ENCODE measurements around the gene CAMK2B. TPM values are rescaled to one million over a fixed set of nuclear protein-coding genes. Genes with fewer than 3 reads are reported as not detected.

Gene CAMK2B
- total and polyA plus RNA-seq, 2 of the 13 experiments (the other 11 are each of a cell fraction or from before 2014, with no cell fraction given), result 0.27 to 0.48 TPM

GRCh38 chr7:44200699-44201461 lies 124.5 kb downstream of the CAMK2B start, which contains the start of gene YKT6 (continued):
- TF ChIP-seq, protein P1, sequence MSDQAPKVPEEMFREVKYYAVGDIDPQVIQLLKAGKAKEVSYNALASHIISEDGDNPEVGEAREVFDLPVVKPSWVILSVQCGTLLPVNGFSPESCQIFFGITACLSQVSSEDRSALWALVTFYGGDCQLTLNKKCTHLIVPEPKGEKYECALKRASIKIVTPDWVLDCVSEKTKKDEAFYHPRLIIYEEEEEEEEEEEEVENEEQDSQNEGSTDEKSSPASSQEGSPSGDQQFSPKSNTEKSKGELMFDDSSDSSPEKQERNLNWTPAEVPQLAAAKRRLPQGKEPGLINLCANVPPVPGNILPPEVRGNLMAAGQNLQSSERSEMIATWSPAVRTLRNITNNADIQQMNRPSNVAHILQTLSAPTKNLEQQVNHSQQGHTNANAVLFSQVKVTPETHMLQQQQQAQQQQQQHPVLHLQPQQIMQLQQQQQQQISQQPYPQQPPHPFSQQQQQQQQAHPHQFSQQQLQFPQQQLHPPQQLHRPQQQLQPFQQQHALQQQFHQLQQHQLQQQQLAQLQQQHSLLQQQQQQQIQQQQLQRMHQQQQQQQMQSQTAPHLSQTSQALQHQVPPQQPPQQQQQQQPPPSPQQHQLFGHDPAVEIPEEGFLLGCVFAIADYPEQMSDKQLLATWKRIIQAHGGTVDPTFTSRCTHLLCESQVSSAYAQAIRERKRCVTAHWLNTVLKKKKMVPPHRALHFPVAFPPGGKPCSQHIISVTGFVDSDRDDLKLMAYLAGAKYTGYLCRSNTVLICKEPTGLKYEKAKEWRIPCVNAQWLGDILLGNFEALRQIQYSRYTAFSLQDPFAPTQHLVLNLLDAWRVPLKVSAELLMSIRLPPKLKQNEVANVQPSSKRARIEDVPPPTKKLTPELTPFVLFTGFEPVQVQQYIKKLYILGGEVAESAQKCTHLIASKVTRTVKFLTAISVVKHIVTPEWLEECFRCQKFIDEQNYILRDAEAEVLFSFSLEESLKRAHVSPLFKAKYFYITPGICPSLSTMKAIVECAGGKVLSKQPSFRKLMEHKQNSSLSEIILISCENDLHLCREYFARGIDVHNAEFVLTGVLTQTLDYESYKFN (CRISPR knock-in tag; conservative IDR thresholded peaks at IDR 0.05), result peak; percentile 56
- TF ChIP-seq ZNF17 (CRISPR knock-in tag; IDR thresholded peaks at IDR 0.05) (no peak), MTA3 (CRISPR knock-in tag; IDR thresholded peaks at IDR 0.05) (no peak), SETDB1 (CRISPR knock-in tag; IDR thresholded peaks at IDR 0.05; ENCODE audit: borderline replicate concordance) (no peak), STAG1 (CRISPR knock-in tag; IDR thresholded peaks at IDR 0.05) (peak; percentile 20; the same call in 1 of the 2 replicates), PAWR (CRISPR knock-in tag; IDR thresholded peaks at IDR 0.05; ENCODE audit: borderline replicate concordance) (no peak), IRX3 (CRISPR knock-in tag; IDR thresholded peaks at IDR 0.05; ENCODE audit: borderline replicate concordance, low read depth) (no peak), CENPT (CRISPR knock-in tag; IDR thresholded peaks at IDR 0.05; ENCODE audit: low read depth) (no peak), RORA (CRISPR knock-in tag; IDR thresholded peaks at IDR 0.05) (no peak), ZNF136 (CRISPR knock-in tag; IDR thresholded peaks at IDR 0.05; ENCODE audit: low read depth) (no peak), ZNF589 (CRISPR knock-in tag; conservative IDR thresholded peaks at IDR 0.05) (peak; percentile 45; the same call in 1 of the 2 replicates), FOXA1 (IDR thresholded peaks at IDR 0.05) (no peak), FOXA1 (CRISPR knock-in tag; IDR thresholded peaks at IDR 0.05) (no peak), ZNF367 (CRISPR knock-in tag; IDR thresholded peaks at IDR 0.05; ENCODE audit: borderline replicate concordance) (no peak), TEAD3 (CRISPR knock-in tag; optimal IDR thresholded peaks at IDR 0.05; ENCODE audit: borderline replicate concordance) (peak; percentile 60), ZNF672 (CRISPR knock-in tag; IDR thresholded peaks at IDR 0.05) (no peak), MIXL1 (CRISPR knock-in tag; IDR thresholded peaks at IDR 0.05) (no peak; the same call in 1 of the 2 replicates), ONECUT2 (CRISPR knock-in tag; IDR thresholded peaks at IDR 0.05) (no peak), NFKB2 (CRISPR knock-in tag; IDR thresholded peaks at IDR 0.05; ENCODE audit: borderline replicate concordance) (peak; percentile 45; the same call in 1 of the 2 replicates), ZNF780A (CRISPR knock-in tag; IDR thresholded peaks at IDR 0.05) (no peak), KAT8 (CRISPR knock-in tag; IDR thresholded peaks at IDR 0.05) (peak; percentile 98), ZNF766 (CRISPR knock-in tag; IDR thresholded peaks at IDR 0.05; ENCODE audit: borderline replicate concordance) (no peak), ZSCAN20 (CRISPR knock-in tag; IDR thresholded peaks at IDR 0.05; ENCODE audit: borderline replicate concordance) (peak; percentile 49; the same call in 1 of the 2 replicates)
- TF ChIP-seq, protein P2, sequence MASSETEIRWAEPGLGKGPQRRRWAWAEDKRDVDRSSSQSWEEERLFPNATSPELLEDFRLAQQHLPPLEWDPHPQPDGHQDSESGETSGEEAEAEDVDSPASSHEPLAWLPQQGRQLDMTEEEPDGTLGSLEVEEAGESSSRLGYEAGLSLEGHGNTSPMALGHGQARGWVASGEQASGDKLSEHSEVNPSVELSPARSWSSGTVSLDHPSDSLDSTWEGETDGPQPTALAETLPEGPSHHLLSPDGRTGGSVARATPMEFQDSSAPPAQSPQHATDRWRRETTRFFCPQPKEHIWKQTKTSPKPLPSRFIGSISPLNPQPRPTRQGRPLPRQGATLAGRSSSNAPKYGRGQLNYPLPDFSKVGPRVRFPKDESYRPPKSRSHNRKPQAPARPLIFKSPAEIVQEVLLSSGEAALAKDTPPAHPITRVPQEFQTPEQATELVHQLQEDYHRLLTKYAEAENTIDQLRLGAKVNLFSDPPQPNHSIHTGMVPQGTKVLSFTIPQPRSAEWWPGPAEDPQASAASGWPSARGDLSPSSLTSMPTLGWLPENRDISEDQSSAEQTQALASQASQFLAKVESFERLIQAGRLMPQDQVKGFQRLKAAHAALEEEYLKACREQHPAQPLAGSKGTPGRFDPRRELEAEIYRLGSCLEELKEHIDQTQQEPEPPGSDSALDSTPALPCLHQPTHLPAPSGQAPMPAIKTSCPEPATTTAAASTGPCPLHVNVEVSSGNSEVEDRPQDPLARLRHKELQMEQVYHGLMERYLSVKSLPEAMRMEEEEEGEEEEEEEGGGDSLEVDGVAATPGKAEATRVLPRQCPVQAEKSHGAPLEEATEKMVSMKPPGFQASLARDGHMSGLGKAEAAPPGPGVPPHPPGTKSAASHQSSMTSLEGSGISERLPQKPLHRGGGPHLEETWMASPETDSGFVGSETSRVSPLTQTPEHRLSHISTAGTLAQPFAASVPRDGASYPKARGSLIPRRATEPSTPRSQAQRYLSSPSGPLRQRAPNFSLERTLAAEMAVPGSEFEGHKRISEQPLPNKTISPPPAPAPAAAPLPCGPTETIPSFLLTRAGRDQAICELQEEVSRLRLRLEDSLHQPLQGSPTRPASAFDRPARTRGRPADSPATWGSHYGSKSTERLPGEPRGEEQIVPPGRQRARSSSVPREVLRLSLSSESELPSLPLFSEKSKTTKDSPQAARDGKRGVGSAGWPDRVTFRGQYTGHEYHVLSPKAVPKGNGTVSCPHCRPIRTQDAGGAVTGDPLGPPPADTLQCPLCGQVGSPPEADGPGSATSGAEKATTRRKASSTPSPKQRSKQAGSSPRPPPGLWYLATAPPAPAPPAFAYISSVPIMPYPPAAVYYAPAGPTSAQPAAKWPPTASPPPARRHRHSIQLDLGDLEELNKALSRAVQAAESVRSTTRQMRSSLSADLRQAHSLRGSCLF (CRISPR knock-in tag; IDR thresholded peaks at IDR 0.05; ENCODE audit: borderline replicate concordance), result no peak
